Caco-2 (cell line): ENCODE data around the gene IKZF1. TPM values are rescaled to one million over a fixed set of nuclear protein-coding genes. Genes with fewer than 3 reads are reported as not detected.

Experiments used
- BruUV-seq: library from RNA; stranded (reverse); fragments of 400-500 nt; replicated peaks from 2 replicates; lab custom pipeline; 2021; lab: Mats Ljungman, UMichigan
- CTCF ChIA-PET: fragments of 300-600 bp; sonication (Branson Sonifier 250); formaldehyde crosslinking; loops from one replicate; lab custom pipeline; 2022; ENCODE audit warnings: antibody characterized with exemption; lab: Charles Lee
- POLR2A ChIA-PET: fragments of 300-600 bp; sonication (Branson Sonifier 250); formaldehyde crosslinking; loops from one replicate; lab custom pipeline; 2022; ENCODE audit warnings: antibody characterized with exemption; lab: Charles Lee
- DNase-seq, 2 experiments: peaks; one replicate each; pipeline versions ENCODE4 v3.0.0 to v3.0.0-alpha.2; 2020 to 2022
- H3K27me3 ChIP-seq: replicated peaks from 2 replicates; pipeline ENCODE4 v1.6.0; 2011; ENCODE audit warnings: low read length; ENCODE audit not compliant: control insufficient read depth, insufficient read depth
- H3K36me3 ChIP-seq: 2 replicates; pipeline ENCODE4 v1.5.1; 2011; ENCODE audit warnings: low read length; ENCODE audit not compliant: control insufficient read depth, insufficient read depth
- H3K4me1 ChIP-seq: fragments of 250-450 bp; sonication (Bioruptor Pico); 2 replicates; pipeline ENCODE4 v1.5.1; 2020; ENCODE audit warnings: mild to moderate bottlenecking
- H3K4me3 ChIP-seq: 2 replicates; pipeline ENCODE4 v1.5.1; 2011; ENCODE audit warnings: low read depth, mild to moderate bottlenecking, control low read depth, low read length
- H3K9me3 ChIP-seq: fragments of 250-450 bp; sonication (Bioruptor Pico); 2 replicates; pipeline ENCODE4 v1.5.1; 2020; ENCODE audit warnings: mild to moderate bottlenecking, moderate library complexity
- H3K27ac Mint-ChIP-seq: one replicate; pipeline ENCODE4 v1.8.0; 2022; ENCODE audit warnings: mixed read lengths; ENCODE audit not compliant: unreplicated experiment
- H3K27me3 Mint-ChIP-seq: one replicate; pipeline ENCODE4 v1.8.0; 2022; ENCODE audit warnings: mixed read lengths; ENCODE audit not compliant: insufficient read depth, unreplicated experiment
- H3K36me3 Mint-ChIP-seq: one replicate; pipeline ENCODE4 v1.8.0; 2022; ENCODE audit warnings: mild to moderate bottlenecking, mixed read lengths; ENCODE audit not compliant: insufficient read depth, unreplicated experiment
- H3K4me1 Mint-ChIP-seq: one replicate; pipeline ENCODE4 v1.8.0; 2022; ENCODE audit warnings: low read depth, mixed read lengths; ENCODE audit not compliant: unreplicated experiment
- H3K4me3 Mint-ChIP-seq: one replicate; pipeline ENCODE4 v1.8.0; 2022; ENCODE audit warnings: mild to moderate bottlenecking, moderate library complexity, mixed read lengths; ENCODE audit not compliant: unreplicated experiment
- H3K9me3 Mint-ChIP-seq: one replicate; pipeline ENCODE4 v1.8.0; 2022; ENCODE audit warnings: mixed read lengths; ENCODE audit not compliant: unreplicated experiment
- intact Hi-C: fragments of 100-400 bp; cut with micrococcal nuclease; formaldehyde crosslinking; loops from one replicate; pipeline ENCODE4 v1.10.0; 2022; ENCODE audit not compliant: unreplicated experiment
- total RNA-seq: library from RNA; stranded (reverse); gene quantifications from 2 replicates; pipeline ENCODE4 v1.2.3, GENCODE V29; 2022
- TF ChIP-seq, protein P1 (sequence below), 2 experiments: fragments of 200-600 bp in 1 of 2; IDR thresholded peaks; 1 replicate in 1 of 2; 2 replicates in 1 of 2; pipeline versions ENCODE4 v1.5.1 to v1.8.0; 2011 to 2022; ENCODE audit warnings: antibody characterized with exemption in 1 of 2, control low read depth in 1 of 2, inconsistent platforms in 1 of 2, low read depth in 1 of 2, low read length in 1 of 2, mild to moderate bottlenecking in 1 of 2, moderate library complexity in 1 of 2; ENCODE audit not compliant: insufficient read depth in 1 of 2, severe bottlenecking in 1 of 2, unreplicated experiment in 1 of 2

The IKZF1 gene
- total RNA-seq, 1 experiment from 2014 or later: not detected

DNA sequence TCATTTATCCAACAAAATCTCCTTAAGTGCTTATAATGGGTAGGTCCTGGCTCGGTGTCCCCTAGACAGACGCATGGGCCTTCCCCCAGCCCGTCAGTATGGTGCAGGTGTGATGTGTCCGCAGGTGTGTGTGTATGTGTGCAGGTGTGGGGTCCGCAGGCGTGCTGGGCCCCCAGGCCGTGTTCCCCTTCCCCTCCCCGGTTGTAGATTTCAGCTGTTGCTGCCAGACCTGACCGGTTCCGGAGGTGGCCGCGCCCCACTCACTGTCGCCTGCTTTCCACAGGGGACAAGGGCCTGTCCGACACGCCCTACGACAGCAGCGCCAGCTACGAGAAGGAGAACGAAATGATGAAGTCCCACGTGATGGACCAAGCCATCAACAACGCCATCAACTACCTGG, 95.1 kb downstream of the IKZF1 start:
- peaks cover 29% of the 10 kb centered on the region for H3K27me3 Mint-ChIP-seq
- Histone ChIP-seq H3K4me1 (no peaks in the 10 kb centered on the region), H3K9me3 (no peaks in the 10 kb centered on the region), H3K36me3 (no peaks in the 10 kb centered on the region), H3K27me3 (no peaks in the 10 kb centered on the region), H3K4me3 (no peak overlapping the region)
- H3K4me1 Mint-ChIP-seq: no peaks in the 10 kb centered on the region
- no TSS peak for BruUV-seq
- intact Hi-C loops: no loop called here
- ChIA-PET CTCF (no interaction called here), POLR2A (no interaction called here)
- no peak for DNase-seq
- H3K36me3 Mint-ChIP-seq: peaks cover 6% of the 10 kb centered on the region
- H3K4me3 Mint-ChIP-seq: no peak overlapping the region
- H3K27ac Mint-ChIP-seq: no peak overlapping the region
- TF ChIP-seq, protein P1, sequence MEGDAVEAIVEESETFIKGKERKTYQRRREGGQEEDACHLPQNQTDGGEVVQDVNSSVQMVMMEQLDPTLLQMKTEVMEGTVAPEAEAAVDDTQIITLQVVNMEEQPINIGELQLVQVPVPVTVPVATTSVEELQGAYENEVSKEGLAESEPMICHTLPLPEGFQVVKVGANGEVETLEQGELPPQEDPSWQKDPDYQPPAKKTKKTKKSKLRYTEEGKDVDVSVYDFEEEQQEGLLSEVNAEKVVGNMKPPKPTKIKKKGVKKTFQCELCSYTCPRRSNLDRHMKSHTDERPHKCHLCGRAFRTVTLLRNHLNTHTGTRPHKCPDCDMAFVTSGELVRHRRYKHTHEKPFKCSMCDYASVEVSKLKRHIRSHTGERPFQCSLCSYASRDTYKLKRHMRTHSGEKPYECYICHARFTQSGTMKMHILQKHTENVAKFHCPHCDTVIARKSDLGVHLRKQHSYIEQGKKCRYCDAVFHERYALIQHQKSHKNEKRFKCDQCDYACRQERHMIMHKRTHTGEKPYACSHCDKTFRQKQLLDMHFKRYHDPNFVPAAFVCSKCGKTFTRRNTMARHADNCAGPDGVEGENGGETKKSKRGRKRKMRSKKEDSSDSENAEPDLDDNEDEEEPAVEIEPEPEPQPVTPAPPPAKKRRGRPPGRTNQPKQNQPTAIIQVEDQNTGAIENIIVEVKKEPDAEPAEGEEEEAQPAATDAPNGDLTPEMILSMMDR (IDR thresholded peaks at IDR 0.05; ENCODE audit: insufficient read depth in 1 of 2, low read depth in 1 of 2, low read length in 1 of 2, severe bottlenecking in 1 of 2, unreplicated experiment in 1 of 2): no peak
- no peaks in the 10 kb centered on the region for H3K9me3 Mint-ChIP-seq

DNA sequence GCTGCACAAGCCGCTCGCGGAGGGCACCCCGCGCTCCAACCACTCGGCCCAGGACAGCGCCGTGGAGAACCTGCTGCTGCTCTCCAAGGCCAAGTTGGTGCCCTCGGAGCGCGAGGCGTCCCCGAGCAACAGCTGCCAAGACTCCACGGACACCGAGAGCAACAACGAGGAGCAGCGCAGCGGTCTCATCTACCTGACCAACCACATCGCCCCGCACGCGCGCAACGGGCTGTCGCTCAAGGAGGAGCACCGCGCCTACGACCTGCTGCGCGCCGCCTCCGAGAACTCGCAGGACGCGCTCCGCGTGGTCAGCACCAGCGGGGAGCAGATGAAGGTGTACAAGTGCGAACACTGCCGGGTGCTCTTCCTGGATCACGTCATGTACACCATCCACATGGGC, 95.6 kb downstream of the IKZF1 start:
- POLR2A ChIA-PET: no interaction called here
- Mint-ChIP-seq H3K9me3 (no peaks in the 10 kb centered on the region), H3K27ac (no peak overlapping the region), H3K36me3 (peaks cover 6% of the 10 kb centered on the region), H3K27me3 (peaks cover 29% of the 10 kb centered on the region), H3K4me1 (no peaks in the 10 kb centered on the region), H3K4me3 (no peak overlapping the region)
- BruUV-seq: no TSS peak
- no peaks in the 10 kb centered on the region for H3K36me3 ChIP-seq
- TF ChIP-seq, protein P1 (IDR thresholded peaks at IDR 0.05; ENCODE audit: insufficient read depth in 1 of 2, low read depth in 1 of 2, low read length in 1 of 2, severe bottlenecking in 1 of 2, unreplicated experiment in 1 of 2): no peak
- no peak overlapping the region for H3K4me3 ChIP-seq
- no peaks in the 10 kb centered on the region for H3K9me3 ChIP-seq
- DNase-seq: no peak
- H3K27me3 ChIP-seq: no peaks in the 10 kb centered on the region
- CTCF ChIA-PET: no interaction called here
- intact Hi-C loops: no loop called here
- no peaks in the 10 kb centered on the region for H3K4me1 ChIP-seq

DNA sequence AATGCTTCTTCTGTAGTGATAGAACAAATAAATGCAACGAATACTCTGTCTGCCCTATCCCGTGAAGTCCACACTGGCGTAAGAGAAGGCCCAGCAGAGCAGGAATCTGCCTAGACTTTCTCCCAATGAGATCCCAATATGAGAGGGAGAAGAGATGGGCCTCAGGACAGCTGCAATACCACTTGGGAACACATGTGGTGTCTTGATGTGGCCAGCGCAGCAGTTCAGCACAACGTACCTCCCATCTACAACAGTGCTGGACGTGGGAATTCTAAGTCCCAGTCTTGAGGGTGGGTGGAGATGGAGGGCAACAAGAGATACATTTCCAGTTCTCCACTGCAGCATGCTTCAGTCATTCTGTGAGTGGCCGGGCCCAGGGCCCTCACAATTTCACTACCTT, 99.9 kb downstream of the IKZF1 start:
- Mint-ChIP-seq H3K9me3 (no peaks in the 10 kb centered on the region), H3K4me3 (no peak overlapping the region), H3K4me1 (no peaks in the 10 kb centered on the region), H3K27ac (no peak overlapping the region), H3K27me3 (peaks cover 25% of the 10 kb centered on the region), H3K36me3 (no peaks in the 10 kb centered on the region)
- no peaks in the 10 kb centered on the region for H3K4me1 ChIP-seq
- ChIA-PET POLR2A (interaction anchor here (0.6 kb wide), 1 partner anchor 195 kb away, joined by 3 read pairs; no protein-coding TSS in a partner anchor), CTCF (no interaction called here)
- intact Hi-C loops: no loop called here
- BruUV-seq: no TSS peak
- peak in 1 of 2 experiments; percentile 26 for DNase-seq
- TF ChIP-seq, protein P1 (IDR thresholded peaks at IDR 0.05; ENCODE audit: insufficient read depth in 1 of 2, low read depth in 1 of 2, low read length in 1 of 2, severe bottlenecking in 1 of 2, unreplicated experiment in 1 of 2): peak in 1 of 2 experiments; percentile 22
- no peaks in the 10 kb centered on the region for H3K9me3 ChIP-seq
- no peaks in the 10 kb centered on the region; the same call in none of the 2 replicates for H3K27me3 ChIP-seq
- H3K4me3 ChIP-seq: no peak overlapping the region
- H3K36me3 ChIP-seq: no peaks in the 10 kb centered on the region
